Umbilical cord (tissue), 2 donors: ENCODE results near the gene FAM219A. TPM values are rescaled to one million over a fixed set of nuclear protein-coding genes. Genes with fewer than 3 reads are reported as not detected.
A peak's percentile ranks its signal among the peaks of the same experiment; 100 is the strongest.

Experiments
- DNase-seq: peaks from one replicate; pipeline ENCODE4 v3.0.0-alpha.2; 2015; ENCODE audit warnings: low spot score
- total RNA-seq: library from RNA; depleted of rRNA; stranded (reverse); fragments of >200 nt; gene quantifications from one replicate; pipeline ENCODE4 v1.2.3, GENCODE V29; 2014; ENCODE audit warnings: low replicate concordance; ENCODE audit not compliant: insufficient read depth

The FAM219A gene
- total RNA-seq, 1 donor from 2014 or later: 6.3 TPM

- DNase-seq: no peak
Observed at GRCh38 chr9:34400686-34401602, 57.4 kb downstream of the FAM219A start.

GRCh38 chr9:34400275-34400674 is 58.1 kb downstream of the FAM219A start:
- DNase-seq: no peak

GRCh38 chr9:34399729-34400128 is 58.6 kb downstream of the FAM219A start:
- DNase-seq: no peak

DNA sequence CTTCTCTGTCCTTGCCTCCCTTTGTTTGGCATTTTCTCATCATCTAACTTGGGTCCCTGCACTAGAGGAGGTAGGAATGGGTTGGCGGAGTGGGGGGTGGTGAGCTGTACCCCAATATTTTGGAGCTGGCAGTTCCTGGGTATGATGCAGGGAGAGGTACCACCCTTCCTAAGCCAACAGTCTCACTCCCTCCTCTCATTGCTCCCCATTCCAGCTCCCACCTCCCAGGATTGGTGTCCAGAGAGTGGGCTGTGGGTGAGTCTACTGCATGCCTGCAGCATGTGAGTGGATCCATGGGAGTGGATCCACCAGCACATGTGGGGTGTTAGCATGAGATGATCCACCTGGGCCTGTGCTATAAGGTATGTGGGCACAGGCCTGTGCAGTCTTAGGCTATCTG is 59.5 kb downstream of the FAM219A start:
- no peak for DNase-seq

GRCh38 chr9:34396276-34397214 is 61.8 kb downstream of the FAM219A start:
- no peak for DNase-seq

- no peak for DNase-seq
Observed at GRCh38 chr9:34392511-34392910, 65.9 kb downstream of the FAM219A start.

GRCh38 chr9:34387239-34387638 is 71.1 kb downstream of the FAM219A start:
- no peak for DNase-seq

DNA sequence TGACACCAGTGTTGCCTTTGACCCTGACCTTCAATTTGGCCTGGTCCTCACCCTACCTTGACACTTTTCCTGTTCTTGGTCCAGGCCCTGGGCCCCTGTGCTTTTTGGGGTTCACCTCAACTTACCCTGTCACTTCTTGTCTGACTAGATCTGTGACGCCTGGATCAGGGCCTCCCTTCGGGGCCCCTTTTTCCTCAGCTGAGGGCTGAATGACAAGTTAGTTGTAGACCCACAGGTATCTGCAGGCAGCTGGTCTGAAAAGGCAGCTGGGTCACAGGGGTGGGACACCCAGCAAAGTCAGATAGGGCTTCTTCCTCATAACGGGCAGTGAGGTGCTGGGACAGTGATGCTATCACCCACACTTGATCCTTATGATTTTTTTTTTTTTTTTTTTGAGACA is 71.7 kb downstream of the FAM219A start:
- DNase-seq: no peak

DNA sequence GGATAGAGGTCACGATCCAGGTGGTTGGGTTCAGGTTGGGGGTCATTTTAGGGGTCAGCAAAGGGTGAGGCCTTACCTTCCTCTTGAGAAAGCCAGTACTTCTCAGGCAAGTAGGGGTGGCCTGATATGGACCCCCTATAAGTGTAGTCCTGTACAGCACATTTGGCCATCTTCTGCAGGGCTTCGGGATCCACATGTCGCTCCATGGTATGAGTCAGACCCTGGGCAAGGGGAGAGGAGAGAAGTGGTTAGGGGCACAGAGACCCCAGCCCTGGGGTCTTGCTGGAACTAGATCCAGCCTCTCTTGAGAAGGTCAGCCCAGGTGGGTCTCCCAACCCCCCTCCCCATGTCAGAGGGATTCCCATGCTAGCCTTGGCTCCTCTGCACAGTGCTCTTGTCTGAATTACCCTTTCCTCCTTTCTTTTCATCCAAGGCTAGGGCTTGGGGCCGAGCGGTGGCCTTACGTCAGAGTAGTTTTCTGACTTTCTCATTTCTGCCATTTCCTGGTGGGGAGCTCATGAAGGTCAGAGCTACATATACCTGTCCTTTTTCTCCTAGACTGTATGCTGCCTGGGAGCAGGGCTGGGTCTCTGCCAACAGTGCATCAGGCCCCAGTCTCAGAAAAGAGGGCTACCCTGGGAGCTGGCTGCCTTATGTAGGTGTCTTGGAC is 72.7 kb downstream of the FAM219A start:
- DNase-seq: no peak

DNA sequence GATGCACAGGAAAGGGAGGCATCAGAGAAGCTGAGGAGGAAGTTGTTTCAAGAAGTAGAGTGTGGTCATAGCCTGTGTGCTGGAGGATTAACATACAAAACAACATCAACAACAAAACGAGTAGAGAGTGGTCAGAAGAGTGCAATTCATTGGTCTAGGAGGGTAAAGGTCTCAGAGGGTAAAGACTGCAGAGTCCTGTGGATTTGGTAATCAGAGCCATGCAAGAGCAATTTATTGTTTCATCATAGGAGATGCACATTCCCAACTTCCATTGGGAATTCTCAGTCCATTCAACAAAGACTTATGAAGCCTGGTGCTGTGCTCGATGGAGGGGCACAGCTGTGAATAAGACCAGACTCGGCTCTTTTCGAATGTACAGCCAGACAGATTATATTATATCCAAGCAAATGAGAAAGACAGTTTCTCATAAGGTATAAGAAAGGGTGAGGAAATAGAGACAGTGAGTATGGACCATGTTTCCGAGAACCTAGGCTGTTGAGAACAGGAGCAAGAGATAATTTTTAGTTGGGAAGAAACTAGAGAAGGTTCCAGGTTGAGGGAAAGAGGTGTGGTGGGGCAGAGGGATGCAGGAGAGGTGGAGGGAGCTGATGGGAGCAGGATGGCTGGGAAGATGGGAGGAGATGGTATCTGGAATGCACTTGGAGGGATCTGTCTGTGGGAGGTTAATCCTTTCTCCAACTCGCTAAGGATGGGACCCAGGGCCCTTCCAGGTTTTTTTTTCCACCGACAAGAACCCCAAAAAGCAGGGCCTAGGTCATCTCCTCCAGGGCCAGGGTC is 73.8 kb downstream of the FAM219A start:
- DNase-seq: no peak

GRCh38 chr9:34383904-34384303 is 74.5 kb downstream of the FAM219A start:
- DNase-seq: no peak

- no peak for DNase-seq
Observed at GRCh38 chr9:34382879-34383278, 75.5 kb downstream of the FAM219A start.

GRCh38 chr9:34382054-34382453 is 76.3 kb downstream of the FAM219A start:
- no peak for DNase-seq

DNA sequence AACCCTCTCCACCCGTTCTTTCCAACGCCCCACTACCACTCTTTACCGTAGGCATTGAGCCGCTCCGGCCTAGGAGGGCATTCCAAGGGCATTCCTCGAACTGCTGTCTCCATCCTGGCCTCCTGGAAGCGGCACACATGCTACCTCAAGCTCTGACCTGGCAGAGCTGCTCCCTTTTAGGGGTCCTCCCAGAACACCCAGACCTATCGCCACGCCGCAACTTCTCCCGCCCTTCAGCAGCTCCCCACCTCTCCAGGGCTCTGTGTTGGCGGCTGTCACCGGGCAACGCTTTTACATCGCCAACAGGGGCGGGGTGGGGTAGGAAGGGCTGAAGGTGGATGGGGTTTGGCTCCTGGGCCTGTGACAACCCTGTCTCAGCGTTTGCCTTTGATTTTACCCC is 77.0 kb downstream of the FAM219A start:
- no peak for DNase-seq

- peak; percentile 77 for DNase-seq
Observed at GRCh38 chr9:34380511-34381315, 77.7 kb downstream of the FAM219A start.

DNA sequence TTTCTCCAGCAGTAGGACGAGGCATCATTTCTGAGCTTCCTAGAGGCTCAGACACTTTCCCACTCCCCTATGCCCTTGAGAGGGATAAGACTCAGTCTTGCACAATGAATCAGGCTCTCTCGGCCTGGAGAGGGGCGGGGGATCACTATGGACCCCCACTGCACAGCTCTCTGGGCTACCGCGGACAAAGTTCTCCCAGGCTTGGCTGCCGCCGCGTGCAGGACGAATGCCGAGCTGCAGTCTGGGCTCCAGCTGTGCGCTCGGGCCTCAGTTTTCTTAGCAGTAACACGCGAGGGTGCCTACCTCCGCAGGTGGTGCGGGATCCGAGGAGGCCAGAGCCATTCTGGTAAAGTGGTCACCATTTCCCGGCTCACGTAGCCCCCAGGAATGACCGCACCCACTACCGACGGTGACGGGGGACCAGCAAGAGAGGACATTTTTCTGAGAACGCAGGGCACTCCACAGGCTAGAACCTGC is 78.3 kb downstream of the FAM219A start:
- DNase-seq: no peak

DNA sequence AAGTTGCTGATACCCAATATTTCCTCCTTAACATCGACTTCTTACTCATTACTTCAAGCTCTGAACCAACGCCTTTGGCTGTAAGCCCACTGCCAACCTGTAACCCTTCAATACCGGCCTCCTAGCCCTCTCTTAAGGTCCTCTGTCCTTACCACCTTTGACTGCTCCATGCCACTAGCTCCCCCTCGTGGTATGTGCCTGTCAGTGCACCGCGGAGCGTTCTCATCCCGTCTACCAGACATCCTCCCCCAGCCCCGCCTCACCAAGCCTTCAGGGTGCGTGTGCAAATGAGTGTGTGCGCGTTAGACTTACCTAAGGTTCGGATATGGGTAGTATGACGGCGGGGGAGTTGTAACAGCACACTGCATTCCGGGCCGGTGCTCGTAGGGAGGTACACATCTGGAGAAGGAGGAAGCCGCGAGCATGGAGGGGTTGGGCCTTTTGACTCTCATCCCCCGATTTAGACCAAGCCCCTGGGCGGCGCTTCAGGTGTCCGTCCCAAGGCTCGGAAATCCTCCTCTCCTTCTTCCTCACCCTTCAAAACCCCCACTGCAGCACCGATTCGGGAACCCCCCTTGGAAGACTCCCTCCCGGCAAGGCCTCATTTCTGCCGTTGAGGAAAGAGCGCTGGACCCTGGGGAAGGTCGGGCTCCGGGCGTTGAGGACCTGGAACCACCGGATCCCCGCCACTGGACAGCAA is 78.9 kb downstream of the FAM219A start:
- peak; percentile 87 for DNase-seq

DNA sequence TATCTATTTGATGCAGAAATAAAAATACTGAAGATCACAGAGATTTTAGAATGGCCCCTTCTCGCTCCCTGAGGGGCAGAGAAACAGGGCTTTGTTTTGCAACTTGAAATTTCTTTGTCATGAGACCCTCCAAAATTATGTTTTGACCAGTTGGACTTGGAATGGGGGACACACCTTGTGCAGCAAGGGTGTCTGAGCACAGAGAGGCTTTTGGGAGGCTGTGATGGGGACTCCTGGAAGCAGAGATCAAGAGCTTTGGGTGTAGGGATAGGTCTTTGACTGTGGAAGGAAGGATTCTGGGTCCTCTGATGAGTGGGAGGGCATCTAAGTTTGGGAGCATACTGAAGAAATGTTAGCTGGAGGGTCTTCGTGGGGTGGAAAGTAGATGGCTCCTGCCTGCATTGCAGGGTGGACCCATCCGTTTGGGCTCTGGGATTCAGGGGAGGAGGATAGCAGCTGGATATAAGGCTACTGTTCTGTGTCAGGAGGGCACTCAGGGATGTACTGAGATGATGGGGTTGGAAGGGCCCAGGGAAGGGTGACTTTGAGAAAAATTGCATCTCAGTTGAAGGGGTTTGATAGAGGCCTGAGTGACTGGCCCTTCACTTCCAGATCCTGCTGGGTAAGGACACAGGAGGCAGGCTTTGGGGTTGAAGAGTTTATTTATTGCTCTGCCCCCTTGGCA is 79.9 kb downstream of the FAM219A start:
- DNase-seq: no peak

GRCh38 chr9:34377404-34377746 is 81.0 kb downstream of the FAM219A start:
- no peak for DNase-seq
